Adrenal gland (tissue), 5 donors: ENCODE measurements around the gene ZBTB12.

Experiments used
- CTCF ChIP-seq, 6 experiments: fragments of 450-650 bp in 4 of 6; fragments of 200-600 bp in 2 of 6; sonication (generic) in 1 of 6; IDR thresholded peaks; 1 replicate in 5 of 6; 2 replicates in 1 of 6; pipeline versions ENCODE4 v1.5.1 to v1.8.0; 2016 to 2021; ENCODE audit warnings: antibody characterized with exemption in 6 of 6, mild to moderate bottlenecking in 2 of 6, moderate library complexity in 1 of 6
- POLR2A ChIP-seq, 2 donors: fragments of 450-650 bp; IDR thresholded peaks; one replicate each; pipeline ENCODE4 v1.6.1; 2017; ENCODE audit warnings: antibody characterized with exemption in 2 of 2, mild to moderate bottlenecking in 2 of 2, moderate library complexity in 1 of 2
- donor health status: DM: no; HTN: no; CAD: no.

GRCh38 chr6:31899882-31900722 lies 1.8 kb downstream of the ZBTB12 start:
- no peak for TF ChIP-seq CTCF (IDR thresholded peaks at IDR 0.05)
- no peak for TF ChIP-seq POLR2A (IDR thresholded peaks at IDR 0.05)
